GM23248 (cell line): Measurements from ENCODE around the gene RAB3GAP1.

Experiments
- EZH2 ChIP-seq: fragments of 200-600 bp; sonication (generic); IDR thresholded peaks from 2 replicates; pipeline ENCODE4 v1.6.1; 2018; ENCODE audit warnings: antibody characterized with exemption, mild to moderate bottlenecking; ENCODE audit not compliant: insufficient read depth, poor library complexity, severe bottlenecking
- EZH2phosphoT487 ChIP-seq: fragments of 200-600 bp; sonication (generic); IDR thresholded peaks from 2 replicates; pipeline ENCODE4 v1.6.1; 2018; ENCODE audit warnings: antibody characterized with exemption, moderate library complexity, mild to moderate bottlenecking, low read depth; ENCODE audit not compliant: insufficient read depth

- TF ChIP-seq EZH2 (no peak), EZH2phosphoT487 (no peak)
Measured at GRCh38 chr2:135050684-135051083, 1.4 kb upstream of the RAB3GAP1 start.
